Measurements from ENCODE around the gene OBSCN. TPM values are rescaled to one million over a fixed set of nuclear protein-coding genes. Genes with fewer than 3 reads are reported as not detected.
"Not testable (repeated sequence)": the region's sequence is repeated elsewhere in the genome, so short reads cannot be mapped to it uniquely, and the experiment has no call there.

The OBSCN gene
- total RNA-seq, 2 donors from 2014 or later, result 14.5 to 34.9 TPM

GRCh38 chr1:228225740-228226139, 17.9 kb downstream of the OBSCN start:
- intact Hi-C loops (cut with DNase I), result no loop called here
- H3K36me3 ChIP-seq (replicated peaks in 1 of 2; ENCODE audit: insufficient read depth in 1 of 2, low read depth in 2 of 2), result no peaks in the 10 kb centered on the region
- no peaks in the 10 kb centered on the region for H3K4me1 ChIP-seq
- TF ChIP-seq, protein P1, sequence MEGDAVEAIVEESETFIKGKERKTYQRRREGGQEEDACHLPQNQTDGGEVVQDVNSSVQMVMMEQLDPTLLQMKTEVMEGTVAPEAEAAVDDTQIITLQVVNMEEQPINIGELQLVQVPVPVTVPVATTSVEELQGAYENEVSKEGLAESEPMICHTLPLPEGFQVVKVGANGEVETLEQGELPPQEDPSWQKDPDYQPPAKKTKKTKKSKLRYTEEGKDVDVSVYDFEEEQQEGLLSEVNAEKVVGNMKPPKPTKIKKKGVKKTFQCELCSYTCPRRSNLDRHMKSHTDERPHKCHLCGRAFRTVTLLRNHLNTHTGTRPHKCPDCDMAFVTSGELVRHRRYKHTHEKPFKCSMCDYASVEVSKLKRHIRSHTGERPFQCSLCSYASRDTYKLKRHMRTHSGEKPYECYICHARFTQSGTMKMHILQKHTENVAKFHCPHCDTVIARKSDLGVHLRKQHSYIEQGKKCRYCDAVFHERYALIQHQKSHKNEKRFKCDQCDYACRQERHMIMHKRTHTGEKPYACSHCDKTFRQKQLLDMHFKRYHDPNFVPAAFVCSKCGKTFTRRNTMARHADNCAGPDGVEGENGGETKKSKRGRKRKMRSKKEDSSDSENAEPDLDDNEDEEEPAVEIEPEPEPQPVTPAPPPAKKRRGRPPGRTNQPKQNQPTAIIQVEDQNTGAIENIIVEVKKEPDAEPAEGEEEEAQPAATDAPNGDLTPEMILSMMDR (IDR thresholded peaks at IDR 0.05), result no peak
- TF ChIP-seq POLR2A (IDR thresholded peaks at IDR 0.05), result no peak
- no peak overlapping the region for H3K4me3 ChIP-seq
- WGBS, 2 donors, result 21 to 74% methylated on average over 2 of the region's 2 CpGs
- peaks cover 0 to 14% (median 0%) of the 10 kb centered on the region in 3 donors for H3K9me3 ChIP-seq
- no peak overlapping the region for H3K27ac ChIP-seq
- no peak for DNase-seq
- no peaks in the 10 kb centered on the region for H3K27me3 ChIP-seq
- ATAC-seq, result no peak

DNA sequence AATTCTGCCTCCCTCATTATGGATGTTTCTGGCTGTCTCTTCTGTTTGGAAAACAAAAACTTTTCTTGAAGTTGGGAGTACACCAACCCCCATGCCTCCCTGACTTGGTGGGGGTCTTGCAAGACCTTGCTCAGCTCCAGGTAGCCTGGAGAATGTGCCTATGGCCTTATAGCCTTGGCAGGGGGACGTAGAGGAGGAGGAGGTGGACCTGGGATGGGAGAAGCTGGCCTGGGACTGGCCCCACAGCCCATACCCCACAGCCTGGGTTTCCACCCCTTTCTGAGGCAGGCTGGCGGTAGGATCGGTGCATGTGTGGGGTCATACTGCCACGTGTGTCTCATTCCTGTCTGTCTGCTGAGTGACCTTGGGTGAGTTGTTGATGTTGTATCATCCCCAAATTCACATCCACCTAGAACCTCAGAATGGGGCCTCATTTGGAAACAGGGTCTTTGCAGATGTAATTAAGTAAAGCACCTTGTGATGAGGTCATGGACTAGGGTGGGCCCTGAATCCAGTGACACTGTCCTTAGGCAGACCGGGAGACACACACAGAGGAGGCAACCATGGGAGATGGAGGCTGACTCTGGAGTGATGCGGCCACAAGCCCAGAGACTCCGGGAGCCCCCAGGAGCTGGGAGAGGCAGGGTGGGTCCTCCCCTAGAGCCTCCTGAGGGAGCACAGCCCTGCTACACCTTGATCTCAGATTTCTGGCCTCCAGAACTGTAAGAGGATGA, 18.5 kb downstream of the OBSCN start:
- Histone ChIP-seq H3K4me3 (no peak overlapping the region), H3K27me3 (no peaks in the 10 kb centered on the region), H3K4me1 (no peaks in the 10 kb centered on the region), H3K27ac (no peak overlapping the region), H3K9me3 (peaks cover 0 to 14% (median 0%) of the 10 kb centered on the region in 3 donors), H3K36me3 (replicated peaks in 1 of 2; ENCODE audit: insufficient read depth in 1 of 2, low read depth in 2 of 2) (no peaks in the 10 kb centered on the region)
- no peak for TF ChIP-seq POLR2A (IDR thresholded peaks at IDR 0.05)
- TF ChIP-seq, protein P1 (IDR thresholded peaks at IDR 0.05), result no peak
- ATAC-seq (no peak), DNase-seq (no peak)
- WGBS, 2 donors, result 92 to 96% methylated on average over 6 to 7 of the region's 7 CpGs
- intact Hi-C loops (cut with DNase I), result no loop called here

DNA sequence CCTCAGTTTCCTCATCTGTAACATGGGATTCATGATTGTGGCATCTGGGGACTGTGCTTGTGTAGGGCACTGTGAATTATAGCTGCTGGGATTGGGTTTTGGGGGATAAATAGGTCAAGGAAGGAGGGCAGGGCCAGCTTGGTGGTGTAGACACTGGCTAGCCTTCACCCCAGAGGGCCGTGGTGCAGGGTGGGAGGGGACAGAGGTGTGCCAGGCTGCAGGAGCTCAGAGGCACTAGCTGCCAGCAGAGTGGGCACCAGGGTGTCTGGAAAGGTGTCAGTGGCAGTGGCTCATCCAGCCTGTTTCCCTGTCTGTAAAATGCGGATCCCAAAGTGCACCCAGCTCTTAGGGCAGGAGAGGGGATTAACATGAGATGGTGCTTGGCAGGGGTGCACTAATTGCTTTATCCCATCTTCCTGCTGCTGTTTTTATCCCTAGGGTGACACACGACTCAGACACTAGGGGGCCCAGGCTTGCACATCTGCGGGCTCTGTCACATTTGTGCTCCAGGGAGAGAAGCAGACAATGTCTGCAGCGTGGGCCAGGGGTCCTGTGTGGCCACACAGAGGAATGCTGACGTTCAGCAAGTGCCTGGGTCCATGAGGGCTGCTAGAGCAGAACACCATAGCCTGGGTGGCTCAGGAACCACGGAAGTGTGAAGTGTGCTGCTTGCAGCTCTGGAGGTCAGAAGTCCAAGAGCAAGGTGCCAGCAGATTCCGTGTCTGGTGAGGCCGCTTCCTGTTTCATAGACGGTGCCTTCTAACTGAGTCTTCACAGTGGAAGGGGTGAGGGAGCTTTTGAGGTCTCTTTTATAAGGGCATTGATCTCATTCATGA, 19.3 kb downstream of the OBSCN start:
- no peak for ATAC-seq
- DNase-seq, result no peak
- Histone ChIP-seq H3K36me3 (replicated peaks in 1 of 2; ENCODE audit: insufficient read depth in 1 of 2, low read depth in 2 of 2) (no peaks in the 10 kb centered on the region), H3K9me3 (peaks cover 0 to 14% (median 0%) of the 10 kb centered on the region in 3 donors), H3K4me3 (no peak overlapping the region), H3K27ac (no peak overlapping the region), H3K4me1 (no peaks in the 10 kb centered on the region), H3K27me3 (no peaks in the 10 kb centered on the region)
- intact Hi-C loops (cut with DNase I), result no loop called here
- 60 to 66% methylated on average over 6 to 10 of the region's 10 CpGs for WGBS, 2 donors
- no peak for TF ChIP-seq POLR2A (IDR thresholded peaks at IDR 0.05)
- TF ChIP-seq, protein P1 (IDR thresholded peaks at IDR 0.05), result no peak

GRCh38 chr1:228228147-228228546, 20.3 kb downstream of the OBSCN start:
- ATAC-seq; H3K27ac ChIP-seq; H3K4me1 ChIP-seq; DNase-seq; intact Hi-C loops (cut with DNase I); H3K36me3 ChIP-seq (replicated peaks in 1 of 2; ENCODE audit: insufficient read depth in 1 of 2, low read depth in 2 of 2); H3K4me3 ChIP-seq; H3K27me3 ChIP-seq: not testable (repeated sequence)
- WGBS, 2 donors, result 91 to 93% methylated on average over 5 of the region's 5 CpGs
- H3K9me3 ChIP-seq, result peaks cover 0 to 14% (median 0%) of the 10 kb centered on the region in 3 donors

GRCh38 chr1:228228601-228229074, 20.8 kb downstream of the OBSCN start:
- no peak for TF ChIP-seq POLR2A (IDR thresholded peaks at IDR 0.05)
- TF ChIP-seq, protein P1 (IDR thresholded peaks at IDR 0.05), result no peak
- no peaks in the 10 kb centered on the region for H3K36me3 ChIP-seq (replicated peaks in 1 of 2; ENCODE audit: insufficient read depth in 1 of 2, low read depth in 2 of 2)
- no peaks in the 10 kb centered on the region for H3K4me1 ChIP-seq
- H3K4me3 ChIP-seq, result no peak overlapping the region
- DNase-seq (no peak), ATAC-seq (no peak)
- H3K9me3 ChIP-seq, result peaks cover 0 to 14% (median 0%) of the 10 kb centered on the region in 3 donors
- WGBS, 2 donors, result 78 to 80% methylated on average over 5 of the region's 5 CpGs
- H3K27me3 ChIP-seq, result no peaks in the 10 kb centered on the region
- intact Hi-C loops (cut with DNase I), result no loop called here
- H3K27ac ChIP-seq, result no peak overlapping the region
